Keratinocyte (primary cell): Measurements from ENCODE around the gene MTA3. TPM values are rescaled to one million over a fixed set of nuclear protein-coding genes. Genes with fewer than 3 reads are reported as not detected.

Source experiments
- DNase-seq: peaks from one replicate; pipeline ENCODE4 v3.0.0-alpha.2; 2011; ENCODE audit warnings: low read depth, missing footprints, low spot score
- FAIRE-seq: peaks from 2 replicates; lab custom pipeline; 2011; peaks lifted over from hg19 to GRCh38; lab: Jason Lieb, UNC
- H2AFZ ChIP-seq: 2 replicates; pipeline ENCODE4 v1.6.0; 2012; ENCODE audit warnings: low read length, control low read depth, inconsistent platforms; ENCODE audit not compliant: control insufficient read depth
- H3K27ac ChIP-seq: 2 replicates; pipeline ENCODE4 v1.5.1; 2011; ENCODE audit warnings: low read length; ENCODE audit not compliant: control insufficient read depth, insufficient read depth
- H3K27me3 ChIP-seq: 3 replicates; pipeline ENCODE4 v1.6.0; 2011; ENCODE audit warnings: low read length; ENCODE audit not compliant: control insufficient read depth, insufficient read depth; ENCODE audit errors: extremely low read depth
- H3K36me3 ChIP-seq, 2 experiments: 2 replicates in 1 of 2; 3 replicates in 1 of 2; pipeline ENCODE4 v1.5.1; 2011; ENCODE audit warnings: low read length in 2 of 2, mild to moderate bottlenecking in 1 of 2; ENCODE audit not compliant: control insufficient read depth in 2 of 2, insufficient read depth in 2 of 2; ENCODE audit errors: extremely low read depth in 1 of 2
- H3K4me1 ChIP-seq: 3 replicates; pipeline ENCODE4 v1.5.1; 2011; ENCODE audit warnings: low read length; ENCODE audit not compliant: control insufficient read depth, insufficient read depth; ENCODE audit errors: extremely low read depth
- H3K4me2 ChIP-seq: 3 replicates; pipeline ENCODE4 v1.6.0; 2011; ENCODE audit warnings: low read depth, low read length; ENCODE audit not compliant: control insufficient read depth, insufficient read depth; ENCODE audit errors: extremely low read depth
- H3K4me3 ChIP-seq, 3 experiments: fragments of 200-600 bp in 1 of 3; sonication (generic) in 1 of 3; 2 replicates in 2 of 3; 3 replicates in 1 of 3; pipeline ENCODE4 v1.5.1; 2011 to 2016; ENCODE audit warnings: low read length in 3 of 3, mild to moderate bottlenecking in 3 of 3, control low read depth in 2 of 3, inconsistent platforms in 1 of 3, low read depth in 1 of 3, mixed read lengths in 1 of 3, mixed run types in 1 of 3, moderate library complexity in 1 of 3; ENCODE audit not compliant: control insufficient read depth in 2 of 3, insufficient read depth in 2 of 3; ENCODE audit errors: extremely low read depth in 1 of 3
- H3K79me2 ChIP-seq: 2 replicates; pipeline ENCODE4 v1.6.0; 2012; ENCODE audit warnings: low read length; ENCODE audit not compliant: control insufficient read depth, insufficient read depth
- H3K9ac ChIP-seq: 3 replicates; pipeline ENCODE4 v1.6.0; 2011; ENCODE audit warnings: low read length; ENCODE audit not compliant: control insufficient read depth, insufficient read depth; ENCODE audit errors: extremely low read depth
- H3K9me1 ChIP-seq: 3 replicates; pipeline ENCODE4 v1.6.0; 2011; ENCODE audit warnings: low read length; ENCODE audit not compliant: control insufficient read depth, insufficient read depth; ENCODE audit errors: extremely low read depth
- H3K9me3 ChIP-seq: 2 replicates; pipeline ENCODE4 v1.5.1; 2012; ENCODE audit warnings: low read depth, low read length; ENCODE audit not compliant: control insufficient read depth
- H4K20me1 ChIP-seq: 3 replicates; pipeline ENCODE4 v1.6.0; 2011; ENCODE audit warnings: low read length; ENCODE audit not compliant: control insufficient read depth, insufficient read depth; ENCODE audit errors: extremely low read depth
- CTCF ChIP-seq, 3 experiments: IDR thresholded peaks in 1 of 3; conservative IDR thresholded peaks in 1 of 3; optimal IDR thresholded peaks in 1 of 3; 2 replicates in 2 of 3; 3 replicates in 1 of 3; pipeline versions ENCODE3 to v1.5.1; 2011; ENCODE audit warnings: low read length in 3 of 3, mild to moderate bottlenecking in 3 of 3, moderate library complexity in 2 of 3, control low read depth in 1 of 3, inconsistent platforms in 1 of 3; ENCODE audit not compliant: insufficient read depth in 2 of 3; ENCODE audit errors: extremely low read depth in 1 of 3
- EZH2 ChIP-seq: IDR thresholded peaks from one replicate; pipeline ENCODE4 v1.6.1; 2012; ENCODE audit warnings: inconsistent platforms, mild to moderate bottlenecking, low read length, moderate library complexity
- dilution Hi-C: fragments of 300-500 bp; cut with MboI; formaldehyde crosslinking; loops from one replicate; pipeline ENCODE4 v1.7.0; 2020; ENCODE audit warnings: low sequenced_read_pairs; ENCODE audit not compliant: extremely low pct_ligation_motif_present
- polyA plus RNA-seq, 5 experiments: library from polyadenylated mRNA; depleted of rRNA in 3 of 5; stranded (reverse) in 3 of 5; stranded (forward) in 1 of 5; unstranded in 1 of 5; fragments of >200 nt; gene quantifications; 1 replicate in 1 of 5; 2 replicates in 3 of 5; 3 replicates in 1 of 5; pipeline versions ENCODE4 v1.2.1 to v1.2.3, GENCODE V29; 2011 to 2012; ENCODE audit warnings: missing spikeins in 2 of 5, low read depth in 1 of 5, low replicate concordance in 1 of 5

MTA3 gene
- polyA plus RNA-seq, 1 donor (not counting 4 experiments of a cell fraction or from before 2014, with no cell fraction given): 34.3 TPM

DNA sequence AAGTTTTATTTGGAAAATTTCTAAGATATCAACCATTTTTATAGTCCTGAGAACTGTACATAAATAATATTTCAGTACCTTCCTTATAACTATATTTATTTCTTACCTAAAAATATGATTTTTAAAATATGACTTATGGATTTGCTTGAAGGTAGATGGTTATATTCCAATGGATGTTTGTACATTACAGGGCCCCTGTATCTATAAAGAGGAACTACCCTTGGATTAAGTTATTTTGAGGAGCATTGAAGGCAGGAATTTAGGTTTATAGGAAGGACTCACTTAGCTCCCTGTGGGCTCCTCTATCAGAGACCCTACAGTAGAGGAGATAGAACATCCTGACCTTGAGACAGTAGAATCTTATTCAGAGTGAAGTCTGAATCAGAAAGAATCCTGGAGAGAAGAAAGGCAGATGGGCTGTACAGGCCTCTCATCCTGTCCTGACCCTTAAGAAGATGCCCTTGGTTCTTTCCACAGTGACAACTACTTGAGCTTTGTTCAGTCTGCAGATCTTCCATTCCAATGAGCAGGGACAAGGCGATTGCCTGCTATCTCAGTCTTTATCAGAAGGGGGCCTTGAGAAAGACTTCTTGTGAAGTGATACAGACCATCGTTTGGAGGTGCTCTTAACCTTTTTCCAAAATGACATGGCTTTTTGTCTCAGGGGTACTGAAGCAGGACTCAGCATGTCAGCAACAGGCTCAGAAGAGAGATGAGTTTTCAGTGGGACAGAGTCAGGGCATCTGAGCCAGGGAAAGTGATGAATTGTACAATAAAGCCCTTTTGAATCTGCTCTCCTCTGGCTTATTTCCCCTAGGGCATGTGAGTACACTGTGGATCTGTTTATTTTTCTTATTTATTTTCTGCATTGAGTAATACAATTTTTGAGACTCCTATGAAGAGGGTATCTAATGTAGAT is 174.6 kb downstream of the MTA3 start:
- Histone ChIP-seq H3K27me3 (no peaks in the 10 kb centered on the region), H3K9ac (no peak overlapping the region), H3K36me3 (no peaks in the 10 kb centered on the region), H3K4me1 (no peaks in the 10 kb centered on the region), H3K9me1 (no peaks in the 10 kb centered on the region), H3K4me2 (no peak overlapping the region), H3K4me3 (no peak overlapping the region), H3K79me2 (no peaks in the 10 kb centered on the region), H2AFZ (no peak overlapping the region), H4K20me1 (no peaks in the 10 kb centered on the region), H3K27ac (no peak overlapping the region), H3K9me3 (no peaks in the 10 kb centered on the region)
- dilution Hi-C loops: no loop called here
- TF ChIP-seq CTCF (optimal IDR thresholded peaks at IDR 0.05 in 1 of 3, IDR thresholded peaks at IDR 0.05 in 1 of 3, conservative IDR thresholded peaks at IDR 0.05 in 1 of 3; ENCODE audit: extremely low read depth in 1 of 3, insufficient read depth in 2 of 3, low read length in 3 of 3) (no peak), EZH2 (no peak)
- FAIRE-seq: no peak
- DNase-seq: no peak

DNA sequence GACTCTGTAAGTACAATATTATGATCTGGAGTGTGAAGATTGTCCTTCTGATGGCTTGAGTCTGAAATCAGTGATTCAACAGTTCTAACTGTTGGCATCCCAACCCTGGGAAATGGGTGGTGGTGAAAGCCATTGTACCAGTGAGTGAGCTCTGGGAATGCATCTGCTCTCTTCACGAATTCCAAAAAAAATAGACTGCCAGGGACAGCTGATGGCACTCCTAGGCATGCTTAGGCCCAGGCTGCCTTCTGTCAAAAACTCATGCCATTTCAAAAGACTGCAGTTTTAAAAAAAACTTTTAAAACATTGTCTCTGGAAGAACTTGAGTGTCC is 175.2 kb downstream of the MTA3 start:
- no peak for DNase-seq
- no peak overlapping the region for H2AFZ ChIP-seq
- dilution Hi-C loops: no loop called here
- H3K9me3 ChIP-seq: no peaks in the 10 kb centered on the region
- no peaks in the 10 kb centered on the region for H4K20me1 ChIP-seq
- H3K79me2 ChIP-seq: no peaks in the 10 kb centered on the region
- H3K27ac ChIP-seq: no peak overlapping the region
- H3K4me2 ChIP-seq: no peak overlapping the region
- no peak for TF ChIP-seq CTCF (optimal IDR thresholded peaks at IDR 0.05 in 1 of 3, IDR thresholded peaks at IDR 0.05 in 1 of 3, conservative IDR thresholded peaks at IDR 0.05 in 1 of 3; ENCODE audit: extremely low read depth in 1 of 3, insufficient read depth in 2 of 3, low read length in 3 of 3)
- TF ChIP-seq EZH2: no peak
- no peaks in the 10 kb centered on the region for H3K27me3 ChIP-seq
- H3K36me3 ChIP-seq: no peaks in the 10 kb centered on the region
- H3K4me1 ChIP-seq: no peaks in the 10 kb centered on the region
- H3K9me1 ChIP-seq: no peaks in the 10 kb centered on the region
- no peak overlapping the region for H3K4me3 ChIP-seq
- no peak overlapping the region for H3K9ac ChIP-seq
- no peak for FAIRE-seq
